HG02852 (cell line): ENCODE results near the gene DCTN3.
"Not testable (repeated sequence)": the region's sequence is repeated elsewhere in the genome, so short reads cannot be mapped to it uniquely, and the experiment has no call there.

Experiments
- ATAC-seq: cut with Tn5 transposase; IDR thresholded peaks from one replicate; pipeline ENCODE4 v1.9.1; 2021; ENCODE audit warnings: mild to moderate bottlenecking, moderate library complexity; ENCODE audit not compliant: unreplicated experiment

The DCTN3 gene

GRCh38 chr9:34647651-34648050 is 27.4 kb upstream of the DCTN3 start:
- ATAC-seq: no peak

DNA sequence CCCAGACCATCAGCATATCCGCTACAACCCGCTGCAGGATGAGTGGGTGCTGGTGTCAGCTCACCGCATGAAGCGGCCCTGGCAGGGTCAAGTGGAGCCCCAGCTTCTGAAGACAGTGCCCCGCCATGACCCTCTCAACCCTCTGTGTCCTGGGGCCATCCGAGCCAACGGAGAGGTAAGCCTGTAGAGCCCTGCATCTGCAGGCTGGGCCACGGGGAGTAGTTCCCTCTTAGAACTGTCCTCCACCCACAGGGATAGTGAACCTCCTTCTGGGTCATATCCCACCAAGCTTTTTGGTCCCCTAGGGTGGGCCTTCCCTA is 26.7 kb upstream of the DCTN3 start:
- ATAC-seq: peak; percentile 16

DNA sequence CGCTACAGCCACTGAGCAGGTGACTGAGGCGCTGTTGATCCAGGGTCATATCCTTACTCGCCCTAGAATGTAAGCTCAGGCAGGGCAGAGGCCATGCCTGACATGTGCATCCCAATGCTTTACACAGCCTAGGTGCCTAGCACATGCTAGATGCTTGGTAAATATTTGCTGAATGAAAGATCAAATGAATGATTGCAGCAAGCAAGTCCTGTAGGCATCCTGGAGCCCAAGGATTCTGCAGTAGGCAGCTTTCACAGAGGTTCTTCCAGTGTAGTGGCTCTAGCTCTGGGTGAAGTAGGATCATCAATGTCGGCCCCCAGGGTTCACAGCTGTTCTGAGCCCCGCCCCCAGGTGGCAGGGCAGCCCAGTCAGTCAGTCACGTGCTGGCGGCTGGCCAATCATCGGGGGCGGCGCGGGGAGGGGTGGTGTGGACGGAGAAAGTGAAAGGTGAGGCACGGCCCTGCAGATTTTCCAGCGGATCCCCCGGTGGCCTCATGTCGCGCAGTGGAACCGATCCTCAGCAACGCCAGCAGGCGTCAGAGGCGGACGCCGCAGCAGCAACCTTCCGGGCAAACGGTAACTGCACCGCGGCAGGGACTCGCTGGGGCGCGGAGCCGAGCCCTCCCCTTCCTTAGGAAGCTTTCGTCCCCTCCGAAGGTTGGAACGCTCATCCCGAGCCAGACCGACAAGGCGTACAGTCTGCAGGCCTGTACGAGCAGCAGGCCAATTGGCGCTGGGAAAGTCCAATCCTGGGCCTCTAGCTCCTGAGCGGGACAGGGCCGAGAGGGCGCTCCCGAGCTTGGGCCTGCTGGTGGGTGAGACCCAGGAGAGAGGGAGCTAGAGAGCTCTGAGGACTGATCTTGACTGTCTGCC is 26.2 kb upstream of the DCTN3 start, which contains the start of gene GALT:
Gene GALT, plus strand, starts transcription at position 465 of the 873 bp plus-strand sequence. Its CDS starts 30 bp downstream, at position 495.
- peak; percentile 85 for ATAC-seq

DNA sequence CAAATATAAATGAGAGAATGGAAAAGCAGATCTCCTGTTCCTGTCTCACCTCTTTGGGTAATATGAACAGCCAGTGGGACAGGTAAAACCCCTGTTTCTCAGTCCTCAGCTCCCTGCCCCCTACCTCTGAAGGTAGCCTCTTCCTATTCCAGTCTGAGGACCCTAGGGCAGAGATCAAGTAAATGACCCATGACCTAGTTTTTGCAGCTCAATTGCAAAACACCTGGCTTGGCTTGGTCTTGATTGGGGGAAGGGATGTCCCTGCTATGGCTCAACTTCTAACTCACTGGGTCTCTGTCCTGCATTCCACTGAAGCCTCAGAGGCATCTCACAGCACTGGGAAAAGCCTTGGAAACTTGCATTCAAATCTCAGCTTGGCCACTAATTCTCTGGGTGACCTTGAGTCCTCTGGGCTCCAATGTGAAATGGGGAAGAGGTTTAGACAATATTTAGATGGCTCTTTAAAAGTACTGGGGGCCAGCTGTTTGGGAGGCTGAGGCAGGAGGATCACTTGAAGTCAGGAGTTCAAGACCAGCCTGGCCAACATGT is 24.5 kb upstream of the DCTN3 start:
- no peak for ATAC-seq

- no peak for ATAC-seq
These were observed 22.4 kb upstream of the DCTN3 start for GRCh38 chr9:34642679-34643078.

- not testable (repeated sequence) for ATAC-seq
These were observed 19.0 kb upstream of the DCTN3 start for GRCh38 chr9:34639322-34639721.

GRCh38 chr9:34638138-34638445 is 17.8 kb upstream of the DCTN3 start:
- no peak for ATAC-seq

- ATAC-seq: peak; percentile 82
These were observed 17.3 kb upstream of the DCTN3 start, which contains the start of gene SIGMAR1 for GRCh38 chr9:34637356-34638137. SIGMAR1 (minus strand) TSS chr9:34637787; CDS start chr9:34637697, 90 bp downstream.

- ATAC-seq: no peak
These were observed 16.6 kb upstream of the DCTN3 start for GRCh38 chr9:34636791-34637355.

GRCh38 chr9:34635556-34635955 is 15.3 kb upstream of the DCTN3 start:
- no peak for ATAC-seq

DNA sequence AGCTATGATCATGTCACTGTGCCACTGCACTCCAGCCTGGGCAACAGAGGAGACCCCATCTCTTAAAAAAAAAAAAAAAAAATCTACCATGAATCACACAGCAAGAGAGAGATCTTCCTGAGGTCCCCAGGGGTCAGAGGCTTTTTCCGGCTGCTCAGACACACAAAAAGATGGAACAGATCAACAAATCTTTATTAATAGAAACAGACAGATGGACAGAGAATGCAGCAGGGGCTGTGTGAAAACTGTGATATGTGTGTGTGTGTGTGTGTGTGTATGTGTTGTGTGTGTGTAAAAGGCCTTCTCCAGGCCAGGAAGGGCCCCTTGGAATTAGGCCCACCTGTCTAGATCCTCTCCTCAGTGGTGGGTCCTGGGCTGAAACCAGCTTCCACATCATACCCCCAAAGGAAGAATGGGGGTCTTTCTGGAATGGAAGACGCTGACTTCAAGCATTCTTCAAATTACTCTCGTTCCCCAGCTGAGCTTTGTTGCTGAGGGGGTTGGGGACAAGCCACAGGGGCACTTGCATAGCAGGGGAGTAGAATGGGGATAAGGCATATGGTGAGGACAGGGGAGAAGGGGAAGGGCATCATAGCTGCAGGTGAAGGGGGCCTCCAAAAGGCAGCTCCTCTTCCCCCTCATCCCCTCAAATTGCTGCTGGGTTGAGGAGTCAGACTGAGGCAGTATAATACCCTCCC is 14.4 kb upstream of the DCTN3 start:
- ATAC-seq: no peak

DNA sequence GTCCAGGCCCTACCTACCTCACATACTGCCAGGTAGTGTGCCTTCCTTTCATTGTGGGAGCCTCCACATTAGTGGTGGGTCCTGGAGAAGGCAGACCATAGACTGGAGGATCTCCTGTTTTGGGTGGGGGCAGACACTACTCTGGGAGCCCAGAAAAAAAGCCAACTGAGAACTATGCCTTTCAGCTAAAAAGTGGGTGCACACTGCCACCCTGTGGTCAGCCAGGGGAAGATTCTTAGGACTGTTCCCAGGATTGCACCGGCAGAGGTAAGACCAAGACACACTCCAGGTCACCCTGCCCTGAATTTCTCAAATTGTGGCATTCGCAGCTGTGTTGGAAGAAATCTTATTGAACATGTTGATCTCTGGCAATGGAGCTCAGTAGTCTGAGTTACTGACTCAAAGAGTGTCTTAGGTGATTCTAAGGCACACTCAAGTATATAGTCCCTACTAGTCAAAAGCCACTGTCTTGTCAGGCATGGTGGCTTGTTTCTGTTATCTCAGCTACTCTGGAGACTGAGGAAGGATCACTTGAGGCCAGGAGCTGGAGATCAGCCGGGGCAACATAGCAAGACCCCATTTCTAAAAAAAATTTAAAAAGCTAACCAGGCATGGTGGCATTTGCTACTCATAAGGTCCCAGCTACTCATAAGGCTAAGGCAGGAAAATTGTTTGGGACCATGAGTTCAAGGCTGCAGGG is 13.7 kb upstream of the DCTN3 start:
- peak; percentile 36 for ATAC-seq

- ATAC-seq: no peak
These were observed 12.9 kb upstream of the DCTN3 start for GRCh38 chr9:34633166-34633565.

DNA sequence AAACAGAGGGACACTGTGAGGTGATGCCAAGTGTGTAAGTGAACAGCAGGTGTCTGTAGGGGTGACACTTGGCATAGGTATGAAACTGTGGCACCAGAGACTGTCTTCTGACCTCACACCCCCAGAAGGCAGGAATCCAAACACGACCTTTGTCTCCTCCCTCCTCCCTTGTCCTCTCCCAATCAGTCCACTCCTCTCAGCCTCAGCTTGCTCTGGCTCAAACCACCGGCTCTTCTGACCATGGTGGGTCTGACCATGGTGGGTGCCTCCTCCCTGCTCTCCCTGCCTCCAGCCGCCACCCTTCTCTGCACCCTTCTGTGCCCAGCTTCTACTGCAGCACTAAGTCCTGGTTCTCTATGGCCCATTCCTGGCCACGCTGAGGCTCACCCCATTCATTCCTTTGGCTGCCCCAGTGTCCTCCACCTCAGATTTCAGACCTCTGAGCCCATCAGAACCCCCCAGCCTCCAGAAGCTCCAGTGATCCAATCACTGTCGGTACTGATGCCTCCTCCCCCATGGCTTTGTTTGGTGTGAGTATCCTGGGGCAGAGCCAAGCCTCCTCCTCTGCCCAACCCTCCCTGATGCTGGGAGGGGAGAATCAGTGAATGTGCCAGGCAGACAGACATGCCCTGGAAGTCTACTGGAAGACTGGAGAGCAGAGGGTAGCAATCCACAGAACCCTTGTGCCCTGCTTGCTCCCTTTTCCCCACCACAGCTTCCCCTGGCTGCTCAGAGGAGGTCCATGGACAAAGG is 10.3 kb upstream of the DCTN3 start:
- ATAC-seq: no peak

DNA sequence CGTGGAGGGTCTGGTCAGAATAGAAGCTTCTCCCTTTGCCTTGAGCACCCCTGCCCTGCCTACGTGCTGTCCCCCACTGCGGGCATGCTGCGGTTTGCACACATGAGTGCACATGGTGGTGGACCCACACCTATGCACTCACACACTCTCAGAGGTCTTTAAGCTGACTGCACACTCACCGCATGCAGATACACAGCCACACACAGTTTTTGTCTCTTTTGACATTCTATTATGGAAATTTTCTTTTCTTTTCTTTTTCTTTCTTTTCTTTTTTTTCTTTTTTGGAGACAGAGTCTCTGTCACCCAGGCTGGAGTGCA is 9.2 kb upstream of the DCTN3 start:
- no peak for ATAC-seq

- no peak for ATAC-seq
These were observed 8.6 kb upstream of the DCTN3 start, which contains the start of gene ARID3C for GRCh38 chr9:34628656-34629490. ARID3C (minus strand) TSS chr9:34629066; CDS start chr9:34628014, 1,052 bp downstream.

DNA sequence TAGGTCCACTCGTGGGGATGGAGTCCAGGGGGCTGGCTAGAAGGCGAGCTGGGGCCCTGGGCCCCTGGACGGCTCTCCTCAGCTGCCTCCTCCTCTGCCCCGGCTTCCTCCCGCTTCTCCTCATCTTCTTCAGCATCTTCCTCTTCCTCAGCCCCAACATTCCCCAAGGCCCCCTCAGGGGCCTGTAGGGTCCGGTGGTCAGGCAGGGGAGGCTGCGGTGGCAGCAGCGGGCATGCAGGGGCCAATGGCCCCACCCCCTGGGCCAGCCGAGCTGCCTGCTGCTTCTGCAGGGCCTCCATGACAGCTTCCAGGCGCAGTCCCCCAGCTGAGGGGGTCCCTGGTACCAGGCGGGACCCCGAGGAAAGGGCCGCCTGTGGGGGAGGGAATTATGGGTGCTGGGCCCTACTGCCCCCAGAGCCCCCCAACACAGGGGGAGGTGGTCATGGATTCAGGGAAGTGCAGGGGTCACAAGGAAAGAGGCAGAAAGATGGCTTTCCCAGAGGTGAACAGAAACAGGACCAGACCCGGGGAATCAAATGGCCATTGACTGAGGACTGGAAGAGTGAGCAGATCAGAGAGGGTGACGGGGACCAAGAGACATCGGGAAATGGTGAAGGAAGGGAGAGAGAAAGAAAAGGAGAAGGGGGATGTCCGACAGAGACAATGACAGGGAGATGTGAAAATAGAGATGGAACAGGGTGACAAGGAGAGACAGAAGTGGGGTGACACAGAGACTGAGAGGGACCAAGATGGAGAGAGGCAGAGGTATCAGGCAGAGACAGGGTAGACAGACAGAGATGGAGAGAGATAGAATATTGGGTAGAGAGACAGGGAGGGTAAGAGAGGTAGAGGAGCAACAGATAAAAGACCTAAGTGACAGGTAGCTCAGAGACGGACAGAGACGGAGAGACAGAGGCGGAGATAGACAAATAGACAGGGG is 7.7 kb upstream of the DCTN3 start:
- no peak for ATAC-seq

- no peak for ATAC-seq
These were observed 4.8 kb upstream of the DCTN3 start for GRCh38 chr9:34625186-34625486.
